ENCODE results near the gene C17orf67.
A peak's percentile ranks its signal among the peaks of the same experiment; 100 is the strongest.
"Not testable (repeated sequence)": the region's sequence is repeated elsewhere in the genome, so short reads cannot be mapped to it uniquely, and the experiment has no call there.

The C17orf67 gene

GRCh38 chr17:56770427-56770826 is 63.3 kb downstream of the C17orf67 start:
- DNase-seq = no peak

- DNase-seq = no peak
Observed at GRCh38 chr17:56765449-56765848, 68.3 kb downstream of the C17orf67 start.

- DNase-seq = no peak
Observed at GRCh38 chr17:56762988-56763387, 70.7 kb downstream of the C17orf67 start.

- DNase-seq = no peak
Observed at GRCh38 chr17:56762144-56762543, 71.6 kb downstream of the C17orf67 start.

- DNase-seq = peak; percentile 35
Observed at GRCh38 chr17:56761387-56761786, 72.3 kb downstream of the C17orf67 start.

- DNase-seq = not testable (repeated sequence)
Observed at GRCh38 chr17:56757611-56758010, 76.1 kb downstream of the C17orf67 start.

GRCh38 chr17:56756536-56756935 is 77.2 kb downstream of the C17orf67 start:
- DNase-seq = no peak

GRCh38 chr17:56755310-56755709 is 78.4 kb downstream of the C17orf67 start:
- no peak for DNase-seq

GRCh38 chr17:56754523-56755208 is 79.1 kb downstream of the C17orf67 start:
- DNase-seq = no peak

GRCh38 chr17:56752263-56752836 is 81.4 kb downstream of the C17orf67 start:
- no peak for DNase-seq

- DNase-seq = no peak
Observed at GRCh38 chr17:56751145-56751738, 82.5 kb downstream of the C17orf67 start.

- DNase-seq = no peak
Observed at GRCh38 chr17:56744721-56745120, 89.0 kb downstream of the C17orf67 start.

- DNase-seq = no peak
Observed at GRCh38 chr17:56742601-56743000, 91.1 kb downstream of the C17orf67 start.
